ENCODE measurements around the gene FUT1.

DNA sequence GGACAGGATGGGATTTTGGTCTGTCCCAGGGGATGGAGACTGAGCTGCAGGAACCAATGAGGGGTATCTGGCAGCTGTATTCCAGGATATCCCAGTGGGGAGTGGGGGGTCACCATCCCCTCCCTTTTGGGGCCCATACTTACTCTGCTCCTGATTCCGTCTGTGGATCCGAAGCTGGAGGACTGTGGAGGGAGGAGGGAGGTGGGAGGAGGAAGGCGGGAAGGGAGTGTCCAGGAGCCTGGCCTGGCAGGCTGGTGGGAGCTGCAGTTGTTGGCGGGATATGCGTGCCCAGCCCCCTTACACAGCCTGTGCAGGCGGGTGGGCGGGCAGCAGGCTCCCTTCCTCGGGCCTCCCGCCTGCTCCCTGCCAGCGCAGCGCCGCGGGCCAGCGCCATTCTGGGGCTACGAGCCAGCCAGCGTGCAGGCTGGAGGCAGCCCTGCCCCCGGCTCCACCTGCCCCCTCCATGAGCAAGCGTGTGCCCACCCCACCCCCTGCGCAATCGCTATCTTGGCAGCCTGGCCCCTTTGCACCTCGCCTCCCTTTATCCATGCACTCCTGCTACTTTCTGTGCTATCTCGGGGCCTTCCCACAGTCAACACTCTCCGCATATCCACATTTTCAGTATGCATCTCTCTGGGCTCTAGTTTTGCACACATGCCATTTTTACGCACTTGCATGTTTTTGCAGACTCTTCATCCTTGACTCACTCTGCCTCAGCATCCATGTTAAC is 35.7 kb downstream of the FUT1 start:
- TF ChIP-seq, protein P1, sequence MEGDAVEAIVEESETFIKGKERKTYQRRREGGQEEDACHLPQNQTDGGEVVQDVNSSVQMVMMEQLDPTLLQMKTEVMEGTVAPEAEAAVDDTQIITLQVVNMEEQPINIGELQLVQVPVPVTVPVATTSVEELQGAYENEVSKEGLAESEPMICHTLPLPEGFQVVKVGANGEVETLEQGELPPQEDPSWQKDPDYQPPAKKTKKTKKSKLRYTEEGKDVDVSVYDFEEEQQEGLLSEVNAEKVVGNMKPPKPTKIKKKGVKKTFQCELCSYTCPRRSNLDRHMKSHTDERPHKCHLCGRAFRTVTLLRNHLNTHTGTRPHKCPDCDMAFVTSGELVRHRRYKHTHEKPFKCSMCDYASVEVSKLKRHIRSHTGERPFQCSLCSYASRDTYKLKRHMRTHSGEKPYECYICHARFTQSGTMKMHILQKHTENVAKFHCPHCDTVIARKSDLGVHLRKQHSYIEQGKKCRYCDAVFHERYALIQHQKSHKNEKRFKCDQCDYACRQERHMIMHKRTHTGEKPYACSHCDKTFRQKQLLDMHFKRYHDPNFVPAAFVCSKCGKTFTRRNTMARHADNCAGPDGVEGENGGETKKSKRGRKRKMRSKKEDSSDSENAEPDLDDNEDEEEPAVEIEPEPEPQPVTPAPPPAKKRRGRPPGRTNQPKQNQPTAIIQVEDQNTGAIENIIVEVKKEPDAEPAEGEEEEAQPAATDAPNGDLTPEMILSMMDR (IDR thresholded peaks at IDR 0.05) = no peak
- TF ChIP-seq POLR2AphosphoS5 (IDR thresholded peaks at IDR 0.05) = no peak

All from gastroesophageal sphincter (tissue), 3 donors.